GM12878 (cell line): ENCODE results near the gene CMBL. TPM values are rescaled to one million over a fixed set of nuclear protein-coding genes. Genes with fewer than 3 reads are reported as not detected.

ENCODE experiments used
- ATAC-seq: fragments of 200-7000 bp; cut with Tn5 transposase; 3 replicates; pipeline ENCODE4 v1.9.1; 2020; ENCODE audit warnings: mild to moderate bottlenecking, moderate library complexity
- BruUV-seq: library from RNA; stranded (reverse); fragments of 400-500 nt; replicated peaks from 2 replicates; lab custom pipeline; 2021; lab: Mats Ljungman, UMichigan
- CTCF ChIA-PET: fragments of 300-600 bp; sonication (Branson Sonifier 250); formaldehyde crosslinking; extraction: SDS; loops from one replicate; lab custom pipeline; 2021; ENCODE audit warnings: inconsistent platforms; lab: Yijun Ruan, JAX
- POLR2A ChIA-PET: fragments of 350-600 bp; formaldehyde crosslinking; extraction: SDS; loops from one replicate; lab custom pipeline; 2021; ENCODE audit warnings: inconsistent platforms; lab: Charles Lee
- RAD21 ChIA-PET: fragments of 300-600 bp; sonication (Branson Sonifier 250); formaldehyde crosslinking; loops from one replicate; lab custom pipeline; 2023; ENCODE audit warnings: antibody characterized with exemption; ENCODE audit not compliant: unreplicated experiment; lab: Charles Lee
- SMC1A ChIA-PET: fragments of 300-600 bp; sonication (Branson Sonifier 250); formaldehyde crosslinking; loops from one replicate; lab custom pipeline; 2023; ENCODE audit not compliant: unreplicated experiment, uncharacterized antibody; lab: Charles Lee
- DNase-seq: peaks from one replicate; pipeline ENCODE4 v3.0.0-alpha.2; 2011; ENCODE audit warnings: low read depth, low spot score
- FAIRE-seq: peaks from 3 replicates; lab custom pipeline; 2011; peaks lifted over from hg19 to GRCh38; lab: Jason Lieb, UNC
- H2AFZ ChIP-seq: 2 replicates; pipeline ENCODE4 v1.6.0; 2011; ENCODE audit warnings: low read depth, low read length, control low read depth; ENCODE audit not compliant: control insufficient read depth
- H3K27ac ChIP-seq: 2 replicates; pipeline ENCODE4 v1.5.1; 2011; ENCODE audit warnings: control low read depth; ENCODE audit not compliant: control insufficient read depth, insufficient read depth
- H3K27me3 ChIP-seq, 2 experiments: replicated peaks in 1 of 2; 2 replicates each; pipeline versions ENCODE4 v1.6.0 to v1.6.1; 2011; ENCODE audit warnings: low read length in 1 of 2; ENCODE audit not compliant: control insufficient read depth in 2 of 2, insufficient read depth in 2 of 2
- H3K36me3 ChIP-seq, 2 experiments: 2 replicates each; pipeline ENCODE4 v1.5.1; 2011; ENCODE audit warnings: low read length in 1 of 2; ENCODE audit not compliant: control insufficient read depth in 2 of 2, insufficient read depth in 2 of 2
- H3K4me1 ChIP-seq: 2 replicates; pipeline ENCODE4 v1.6.1; 2011; ENCODE audit warnings: mild to moderate bottlenecking, low read length, moderate library complexity, mixed read lengths; ENCODE audit not compliant: control insufficient read depth, insufficient read depth
- H3K4me2 ChIP-seq: 2 replicates; pipeline ENCODE4 v1.6.0; 2011; ENCODE audit warnings: control low read depth; ENCODE audit not compliant: control insufficient read depth, insufficient read depth
- H3K4me3 ChIP-seq: fragments of 200-600 bp; sonication (generic); 2 replicates; pipeline ENCODE4 v1.5.1; 2016
- H3K79me2 ChIP-seq: 2 replicates; pipeline ENCODE4 v1.6.0; 2011; ENCODE audit warnings: low read length; ENCODE audit not compliant: control insufficient read depth, insufficient read depth
- H3K9ac ChIP-seq: 2 replicates; pipeline ENCODE4 v1.8.0; 2011; ENCODE audit warnings: low read length, control low read depth, mixed read lengths; ENCODE audit not compliant: control insufficient read depth, insufficient read depth
- H3K9me3 ChIP-seq: replicated peaks from 3 replicates; pipeline ENCODE4 v1.5.1; 2011; ENCODE audit warnings: mild to moderate bottlenecking, low read length; ENCODE audit not compliant: control insufficient read depth, insufficient read depth
- H4K20me1 ChIP-seq: 2 replicates; pipeline ENCODE4 v1.6.0; 2011; ENCODE audit not compliant: control insufficient read depth, insufficient read depth
- BACH1 ChIP-seq: fragments of 450-650 bp; IDR thresholded peaks from 2 replicates; pipeline ENCODE4 v1.6.1; 2017; ENCODE audit warnings: mild to moderate bottlenecking, borderline replicate concordance
- RFX5 ChIP-seq: IDR thresholded peaks from 2 replicates; pipeline ENCODE4 v1.6.1; 2011; ENCODE audit warnings: low read depth, low read length, improper control_type of control experiment
- ZBTB11 ChIP-seq: fragments of 450-650 bp; formaldehyde crosslinking; IDR thresholded peaks from 2 replicates; pipeline ENCODE4 v1.5.0; 2022; ENCODE audit warnings: mild to moderate bottlenecking, missing genetic modification characterization
- WGBS: methylation state at CpG from one replicate; pipeline ENCODE4 v1.1.6; 2016; ENCODE audit warnings: low lambda C conversion rate; ENCODE audit not compliant: insufficient replicate concordance, insufficient coverage; ENCODE audit errors: missing lambda C conversion rate; 5-methylcytosine and 5-hydroxymethylcytosine counted together
- in situ Hi-C: fragments of 300-500 bp; cut with MboI; formaldehyde crosslinking; loops from 9 replicates; pipeline ENCODE4 v1.14.3; 2018; ENCODE audit warnings: mixed read lengths
- intact Hi-C: fragments of 100-400 bp; cut with micrococcal nuclease; formaldehyde crosslinking; loops from one replicate; pipeline ENCODE4 v1.14.2; 2022; ENCODE audit not compliant: unreplicated experiment
- polyA plus RNA-seq, 11 experiments: library from polyadenylated mRNA; depleted of rRNA in 4 of 11; unstranded in 6 of 11; stranded (reverse) in 5 of 11; fragments of >200 nt; fragmentation: Nextera tagmentation in 4 of 11; fragmentation: Illumina TruSeq in 1 of 11; extraction: Ambion mirVana in 4 of 11; extraction: Trizol in 1 of 11; gene quantifications; 1 replicate in 1 of 11; 2 replicates in 10 of 11; pipeline versions ENCODE4 v1.2.1 to v1.2.3, GENCODE V29; 2011 to 2016; ENCODE audit warnings: inconsistent platforms in 2 of 11, missing spikeins in 2 of 11, low read depth in 1 of 11
- total RNA-seq, 4 experiments: library from RNA; depleted of rRNA in 3 of 4; stranded (reverse); fragments of >200 nt in 3 of 4; fragmentation: Illumina TruSeq in 1 of 4; extraction: Trizol in 1 of 4; gene quantifications; 2 replicates each; pipeline versions ENCODE4 v1.2.1 to v1.2.3, GENCODE V29; 2013 to 2021

Gene CMBL
- total and polyA plus RNA-seq, 10 of the 15 experiments (the other 5 are each of a cell fraction or from before 2014, with no cell fraction given) = 1.8 to 15.6 (median 7.5) TPM

DNA sequence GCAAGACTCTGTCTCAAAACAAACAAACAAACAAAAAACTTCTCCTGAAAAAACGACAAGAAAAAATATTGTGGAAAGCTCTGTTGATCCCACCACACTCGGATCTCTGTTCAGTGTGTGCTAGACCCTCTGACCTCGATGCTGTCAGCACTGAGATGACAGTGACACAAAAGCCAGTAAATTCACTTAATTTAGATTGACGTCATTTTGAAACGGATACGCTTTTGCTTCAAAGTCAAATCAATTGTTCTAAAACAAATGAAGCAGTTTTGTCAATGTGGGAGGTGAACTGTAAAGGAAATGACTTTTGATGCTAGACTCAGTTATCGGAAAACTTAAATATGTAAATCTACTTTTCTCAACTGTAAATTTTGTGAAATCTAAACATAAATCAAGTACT lies 31.0 kb downstream of the CMBL start:
- Histone ChIP-seq H3K27me3 (no peaks in the 10 kb centered on the region; a peak in 1 of 4 replicates), H2AFZ (no peak overlapping the region), H3K9me3 (no peaks in the 10 kb centered on the region), H3K36me3 (no peaks in the 10 kb centered on the region), H3K9ac (no peak overlapping the region), H3K79me2 (no peaks in the 10 kb centered on the region), H3K27ac (no peak overlapping the region), H4K20me1 (no peaks in the 10 kb centered on the region)
- ChIA-PET RAD21 (no interaction called here), POLR2A (interaction anchor here (0.7 kb wide), 1 partner anchor 88 kb away, joined by 3 read pairs; no protein-coding TSS in a partner anchor), CTCF (interaction anchor here (1.9 kb wide), 1 partner anchor 88 kb away, joined by 7 read pairs; no protein-coding TSS in a partner anchor)
- intact Hi-C loops = no loop called here
- WGBS = 61% methylated on average over 7 of the region's 7 CpGs
- BruUV-seq = no TSS peak
- in situ Hi-C loops = loop anchor here (5.0 kb wide), 1 partner anchor 141 kb away; no protein-coding TSS in a partner anchor
- no peak for ATAC-seq
- no peak for FAIRE-seq
- TF ChIP-seq ZBTB11 (no peak), RFX5 (no peak), BACH1 (no peak)
- TF ChIP-seq, all 136 proteins: peak for 0
- Histone ChIP-seq H3K4me1 (no peaks in the 10 kb centered on the region), H3K4me3 (no peak overlapping the region), H3K4me2 (no peak overlapping the region)
- DNase-seq = no peak
- SMC1A ChIA-PET = interaction anchor here (1.3 kb wide), 1 partner anchor 323 kb away, joined by 3 read pairs; no protein-coding TSS in a partner anchor
